H1 (cell line): ENCODE measurements around the gene TRIM60. TPM values are rescaled to one million over a fixed set of nuclear protein-coding genes. Genes with fewer than 3 reads are reported as not detected.

ENCODE experiments used
- CHD1 ChIP-seq: IDR thresholded peaks from 2 replicates; pipeline ENCODE4 v1.6.1; 2012; ENCODE audit warnings: low read depth, low read length, improper control_type of control experiment
- CHD2 ChIP-seq: IDR thresholded peaks from 2 replicates; pipeline ENCODE4 v1.6.1; 2012; ENCODE audit warnings: low read length, improper control_type of control experiment
- JUND ChIP-seq: IDR thresholded peaks from 2 replicates; pipeline ENCODE4 v1.6.1; 2011; ENCODE audit warnings: mild to moderate bottlenecking, improper control_type of control experiment, low read length
- SP1 ChIP-seq: IDR thresholded peaks from 2 replicates; pipeline ENCODE4 v1.6.1; 2011; ENCODE audit warnings: low read depth, low read length
- TAF7 ChIP-seq: optimal IDR thresholded peaks from 2 replicates; pipeline ENCODE3; 2011; ENCODE audit warnings: low read depth, mild to moderate bottlenecking, inconsistent platforms, low read length, moderate library complexity, borderline replicate concordance
- polyA plus RNA-seq, 7 experiments: library from polyadenylated mRNA; depleted of rRNA in 3 of 7; stranded (reverse) in 5 of 7; unstranded in 2 of 7; fragments of >200 nt in 5 of 7; fragments of 200-250 nt in 2 of 7; gene quantifications; 1 replicate in 5 of 7; 2 replicates in 1 of 7; 4 replicates in 1 of 7; pipeline versions ENCODE4 v1.2.1 to v1.2.3, GENCODE V29; 2011 to 2013; ENCODE audit warnings: missing spikeins in 2 of 7, mixed read lengths in 2 of 7
- total RNA-seq: library from RNA; stranded (reverse); fragmentation: NEBNext Ultra II Directional; extraction: Animal tissue kit (Norgen Biotek cat#: 25700); gene quantifications from 2 replicates; pipeline ENCODE4 v1.2.1, GENCODE V29; 2021
- TF ChIP-seq, protein P1 (sequence below): fragments of 300-600 bp; sonication (generic); IDR thresholded peaks from 2 replicates; pipeline ENCODE4 v1.7.1; 2012; ENCODE audit warnings: low read length, moderate library complexity, mild to moderate bottlenecking, inconsistent platforms; ENCODE audit not compliant: insufficient replicate concordance

TRIM60 gene
- total and polyA plus RNA-seq, 2 of the 8 experiments (the other 6 are each of a cell fraction or from before 2014, with no cell fraction given), result not detected

- TF ChIP-seq CHD1 (no peak), SP1 (no peak), JUND (no peak), TAF7 (no peak), CHD2 (no peak)
- TF ChIP-seq, protein P1, sequence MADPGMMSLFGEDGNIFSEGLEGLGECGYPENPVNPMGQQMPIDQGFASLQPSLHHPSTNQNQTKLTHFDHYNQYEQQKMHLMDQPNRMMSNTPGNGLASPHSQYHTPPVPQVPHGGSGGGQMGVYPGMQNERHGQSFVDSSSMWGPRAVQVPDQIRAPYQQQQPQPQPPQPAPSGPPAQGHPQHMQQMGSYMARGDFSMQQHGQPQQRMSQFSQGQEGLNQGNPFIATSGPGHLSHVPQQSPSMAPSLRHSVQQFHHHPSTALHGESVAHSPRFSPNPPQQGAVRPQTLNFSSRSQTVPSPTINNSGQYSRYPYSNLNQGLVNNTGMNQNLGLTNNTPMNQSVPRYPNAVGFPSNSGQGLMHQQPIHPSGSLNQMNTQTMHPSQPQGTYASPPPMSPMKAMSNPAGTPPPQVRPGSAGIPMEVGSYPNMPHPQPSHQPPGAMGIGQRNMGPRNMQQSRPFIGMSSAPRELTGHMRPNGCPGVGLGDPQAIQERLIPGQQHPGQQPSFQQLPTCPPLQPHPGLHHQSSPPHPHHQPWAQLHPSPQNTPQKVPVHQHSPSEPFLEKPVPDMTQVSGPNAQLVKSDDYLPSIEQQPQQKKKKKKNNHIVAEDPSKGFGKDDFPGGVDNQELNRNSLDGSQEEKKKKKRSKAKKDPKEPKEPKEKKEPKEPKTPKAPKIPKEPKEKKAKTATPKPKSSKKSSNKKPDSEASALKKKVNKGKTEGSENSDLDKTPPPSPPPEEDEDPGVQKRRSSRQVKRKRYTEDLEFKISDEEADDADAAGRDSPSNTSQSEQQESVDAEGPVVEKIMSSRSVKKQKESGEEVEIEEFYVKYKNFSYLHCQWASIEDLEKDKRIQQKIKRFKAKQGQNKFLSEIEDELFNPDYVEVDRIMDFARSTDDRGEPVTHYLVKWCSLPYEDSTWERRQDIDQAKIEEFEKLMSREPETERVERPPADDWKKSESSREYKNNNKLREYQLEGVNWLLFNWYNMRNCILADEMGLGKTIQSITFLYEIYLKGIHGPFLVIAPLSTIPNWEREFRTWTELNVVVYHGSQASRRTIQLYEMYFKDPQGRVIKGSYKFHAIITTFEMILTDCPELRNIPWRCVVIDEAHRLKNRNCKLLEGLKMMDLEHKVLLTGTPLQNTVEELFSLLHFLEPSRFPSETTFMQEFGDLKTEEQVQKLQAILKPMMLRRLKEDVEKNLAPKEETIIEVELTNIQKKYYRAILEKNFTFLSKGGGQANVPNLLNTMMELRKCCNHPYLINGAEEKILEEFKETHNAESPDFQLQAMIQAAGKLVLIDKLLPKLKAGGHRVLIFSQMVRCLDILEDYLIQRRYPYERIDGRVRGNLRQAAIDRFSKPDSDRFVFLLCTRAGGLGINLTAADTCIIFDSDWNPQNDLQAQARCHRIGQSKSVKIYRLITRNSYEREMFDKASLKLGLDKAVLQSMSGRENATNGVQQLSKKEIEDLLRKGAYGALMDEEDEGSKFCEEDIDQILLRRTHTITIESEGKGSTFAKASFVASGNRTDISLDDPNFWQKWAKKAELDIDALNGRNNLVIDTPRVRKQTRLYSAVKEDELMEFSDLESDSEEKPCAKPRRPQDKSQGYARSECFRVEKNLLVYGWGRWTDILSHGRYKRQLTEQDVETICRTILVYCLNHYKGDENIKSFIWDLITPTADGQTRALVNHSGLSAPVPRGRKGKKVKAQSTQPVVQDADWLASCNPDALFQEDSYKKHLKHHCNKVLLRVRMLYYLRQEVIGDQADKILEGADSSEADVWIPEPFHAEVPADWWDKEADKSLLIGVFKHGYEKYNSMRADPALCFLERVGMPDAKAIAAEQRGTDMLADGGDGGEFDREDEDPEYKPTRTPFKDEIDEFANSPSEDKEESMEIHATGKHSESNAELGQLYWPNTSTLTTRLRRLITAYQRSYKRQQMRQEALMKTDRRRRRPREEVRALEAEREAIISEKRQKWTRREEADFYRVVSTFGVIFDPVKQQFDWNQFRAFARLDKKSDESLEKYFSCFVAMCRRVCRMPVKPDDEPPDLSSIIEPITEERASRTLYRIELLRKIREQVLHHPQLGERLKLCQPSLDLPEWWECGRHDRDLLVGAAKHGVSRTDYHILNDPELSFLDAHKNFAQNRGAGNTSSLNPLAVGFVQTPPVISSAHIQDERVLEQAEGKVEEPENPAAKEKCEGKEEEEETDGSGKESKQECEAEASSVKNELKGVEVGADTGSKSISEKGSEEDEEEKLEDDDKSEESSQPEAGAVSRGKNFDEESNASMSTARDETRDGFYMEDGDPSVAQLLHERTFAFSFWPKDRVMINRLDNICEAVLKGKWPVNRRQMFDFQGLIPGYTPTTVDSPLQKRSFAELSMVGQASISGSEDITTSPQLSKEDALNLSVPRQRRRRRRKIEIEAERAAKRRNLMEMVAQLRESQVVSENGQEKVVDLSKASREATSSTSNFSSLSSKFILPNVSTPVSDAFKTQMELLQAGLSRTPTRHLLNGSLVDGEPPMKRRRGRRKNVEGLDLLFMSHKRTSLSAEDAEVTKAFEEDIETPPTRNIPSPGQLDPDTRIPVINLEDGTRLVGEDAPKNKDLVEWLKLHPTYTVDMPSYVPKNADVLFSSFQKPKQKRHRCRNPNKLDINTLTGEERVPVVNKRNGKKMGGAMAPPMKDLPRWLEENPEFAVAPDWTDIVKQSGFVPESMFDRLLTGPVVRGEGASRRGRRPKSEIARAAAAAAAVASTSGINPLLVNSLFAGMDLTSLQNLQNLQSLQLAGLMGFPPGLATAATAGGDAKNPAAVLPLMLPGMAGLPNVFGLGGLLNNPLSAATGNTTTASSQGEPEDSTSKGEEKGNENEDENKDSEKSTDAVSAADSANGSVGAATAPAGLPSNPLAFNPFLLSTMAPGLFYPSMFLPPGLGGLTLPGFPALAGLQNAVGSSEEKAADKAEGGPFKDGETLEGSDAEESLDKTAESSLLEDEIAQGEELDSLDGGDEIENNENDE, result no peak
These were observed 21.3 kb upstream of the TRIM60 start (continued) for GRCh38 chr4:165010487-165010886.
